Transverse colon (tissue), 4 donors: ENCODE results near the gene ESR1.

Experiments
- CTCF ChIP-seq, 5 experiments: fragments of 200-600 bp in 3 of 5; fragments of 450-650 bp in 2 of 5; sonication (generic) in 3 of 5; IDR thresholded peaks; 1 replicate in 2 of 5; 2 replicates in 3 of 5; pipeline ENCODE4 v1.5.1; 2016 to 2017; ENCODE audit warnings: antibody characterized with exemption in 5 of 5, inconsistent platforms in 3 of 5, mild to moderate bottlenecking in 2 of 5, moderate library complexity in 1 of 5
- POLR2A ChIP-seq: fragments of 450-650 bp; IDR thresholded peaks from one replicate; pipeline ENCODE4 v1.6.1; 2016; ENCODE audit warnings: antibody characterized with exemption, mild to moderate bottlenecking, moderate library complexity
- POLR2AphosphoS5 ChIP-seq, 3 donors: sonication (generic); formaldehyde crosslinking; IDR thresholded peaks; one replicate each; pipeline ENCODE4 v1.6.1; 2016; ENCODE audit warnings: antibody characterized with exemption in 3 of 3

- TF ChIP-seq POLR2AphosphoS5 (IDR thresholded peaks at IDR 0.05) (no peak), CTCF (IDR thresholded peaks at IDR 0.05) (no peak), POLR2A (no peak)
Observed at GRCh38 chr6:151959086-151959485, 151.6 kb downstream of the ESR1 start.
